ENCODE measurements around the gene IMP4.
"Not testable (repeated sequence)": the region's sequence is repeated elsewhere in the genome, so short reads cannot be mapped to it uniquely, and the experiment has no call there.

IMP4 gene, protein sequence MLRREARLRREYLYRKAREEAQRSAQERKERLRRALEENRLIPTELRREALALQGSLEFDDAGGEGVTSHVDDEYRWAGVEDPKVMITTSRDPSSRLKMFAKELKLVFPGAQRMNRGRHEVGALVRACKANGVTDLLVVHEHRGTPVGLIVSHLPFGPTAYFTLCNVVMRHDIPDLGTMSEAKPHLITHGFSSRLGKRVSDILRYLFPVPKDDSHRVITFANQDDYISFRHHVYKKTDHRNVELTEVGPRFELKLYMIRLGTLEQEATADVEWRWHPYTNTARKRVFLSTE

DNA sequence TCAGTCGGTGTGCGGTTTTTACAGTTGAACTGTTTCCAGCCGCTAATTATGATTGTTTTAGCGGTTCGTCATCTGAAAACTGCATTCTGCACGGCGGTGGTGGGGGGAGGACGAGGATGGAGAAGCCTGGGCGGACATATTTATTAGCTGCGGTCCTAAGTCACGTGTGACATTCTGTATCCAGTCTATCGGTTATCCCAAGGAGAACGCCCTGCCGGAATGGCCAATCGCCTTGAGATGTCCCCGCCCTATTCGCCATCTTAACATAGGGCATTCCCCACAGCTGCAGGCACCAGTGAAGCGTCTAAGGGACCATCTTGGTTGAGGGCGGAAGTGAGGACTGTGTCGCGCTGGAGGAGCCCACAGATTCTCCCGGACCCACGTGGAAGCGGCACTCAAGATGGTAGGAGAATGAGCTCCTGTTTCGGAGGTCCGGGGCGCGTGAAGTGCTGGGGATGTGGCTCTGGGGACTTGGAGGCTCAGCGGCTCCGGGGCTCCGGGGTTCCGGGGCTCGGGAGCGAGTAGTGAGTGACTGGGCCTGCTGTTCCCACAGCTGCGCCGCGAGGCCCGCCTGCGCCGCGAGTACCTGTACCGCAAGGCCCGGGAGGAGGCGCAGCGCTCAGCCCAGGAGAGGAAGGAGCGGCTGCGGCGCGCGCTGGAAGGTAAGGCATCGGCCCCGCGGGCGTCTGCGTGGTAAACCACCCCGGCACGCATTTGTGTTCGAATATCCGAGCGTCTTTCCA lies at the start of gene IMP4:
TSS of gene IMP4 (plus strand) at position 365 of the 743 bp plus-strand sequence. CDS start at position 401, 36 bp downstream.
- peak; percentile 98 for DNase-seq (ENCODE audit: low spot score)

DNA sequence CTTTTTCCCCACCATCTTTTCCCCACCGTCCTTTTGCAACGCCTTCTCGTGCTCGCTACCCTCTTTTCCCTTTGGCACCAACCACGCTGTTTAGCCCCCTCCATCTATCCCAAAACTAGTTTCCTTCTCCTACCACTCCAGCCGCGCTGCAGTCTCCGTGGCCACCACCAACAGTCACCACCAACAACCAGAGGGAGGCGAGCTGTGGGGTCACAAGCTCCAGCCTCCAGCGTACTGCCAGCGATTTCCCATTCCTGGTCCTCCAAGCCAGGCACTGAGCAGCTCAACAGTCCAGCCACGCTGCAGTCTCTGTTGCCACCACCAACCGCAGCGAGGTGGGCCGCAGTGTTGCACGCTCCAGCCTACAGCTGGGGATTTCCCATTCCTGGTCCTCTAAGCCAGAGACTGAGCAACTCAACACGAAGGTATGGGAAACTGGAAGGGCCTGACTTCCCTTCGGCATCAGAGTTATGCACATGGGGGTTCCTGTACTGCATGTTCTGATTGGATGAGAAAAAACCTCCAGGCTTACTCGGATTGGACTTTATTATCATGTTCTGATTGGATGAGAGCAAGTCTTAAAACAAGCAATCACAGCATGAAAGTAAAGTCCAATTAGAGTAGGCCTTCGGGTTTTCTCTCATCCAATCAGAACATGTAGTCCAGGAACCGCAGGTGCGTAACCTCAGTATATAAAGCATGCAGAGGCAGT lies 42.3 kb upstream of the IMP4 start:
- DNase-seq (ENCODE audit: low spot score): no peak

DNA sequence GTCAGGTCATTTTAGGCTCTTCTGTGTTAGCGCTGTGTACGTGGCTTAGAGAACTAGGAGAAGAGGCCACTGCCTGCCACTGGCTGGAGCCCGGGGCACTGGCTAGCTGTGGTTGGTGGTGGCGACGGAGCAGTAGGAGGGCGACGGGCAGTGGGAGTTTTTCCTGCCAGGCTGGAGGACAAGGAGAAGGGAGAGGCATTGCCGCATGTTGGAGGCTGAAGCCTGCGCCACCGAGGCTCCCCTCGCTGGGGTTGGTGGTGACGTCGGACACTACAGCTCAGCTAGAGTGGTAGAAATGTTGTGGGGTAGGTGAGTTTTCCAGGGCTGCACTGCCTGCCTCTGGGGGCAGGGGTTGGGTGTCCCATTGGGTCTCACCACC lies 41.7 kb upstream of the IMP4 start:
- DNase-seq (ENCODE audit: low spot score): no peak

DNA sequence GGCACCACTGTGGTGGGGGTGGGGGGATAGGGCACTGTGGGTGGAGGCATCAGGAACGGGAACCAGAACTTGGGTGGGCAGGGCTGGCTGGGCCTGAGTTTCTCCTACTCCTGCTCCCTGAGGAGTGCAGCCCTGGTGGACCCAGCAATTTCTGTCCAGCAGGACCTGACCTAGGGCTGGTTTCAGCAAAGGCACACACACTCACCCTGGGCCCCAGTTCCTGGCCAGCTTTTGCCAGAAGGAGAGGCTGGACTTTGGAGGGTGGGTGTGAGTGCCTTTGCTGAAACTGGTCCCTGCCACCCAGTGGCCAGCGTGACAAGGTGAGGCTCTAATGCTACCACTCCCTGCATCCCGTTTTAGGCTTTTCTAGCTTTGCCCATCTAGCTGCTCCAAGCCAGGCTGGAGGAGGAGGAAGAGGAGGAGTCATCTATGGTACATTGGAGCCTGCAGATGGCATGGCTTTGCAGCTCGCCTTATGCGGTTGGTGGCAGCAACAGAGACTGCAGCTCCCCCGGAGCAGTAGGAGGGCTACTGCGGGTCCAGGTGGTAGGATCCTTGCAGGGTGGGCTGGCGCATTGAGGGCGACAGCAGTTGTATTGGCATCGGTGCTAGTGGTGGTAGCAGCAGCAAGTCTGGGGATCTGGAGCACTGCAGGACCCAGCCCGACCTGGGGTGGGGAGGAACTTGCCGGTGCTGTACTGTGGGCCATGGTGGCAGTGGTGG lies 40.4 kb upstream of the IMP4 start:
- no peak for DNase-seq (ENCODE audit: low spot score)

DNA sequence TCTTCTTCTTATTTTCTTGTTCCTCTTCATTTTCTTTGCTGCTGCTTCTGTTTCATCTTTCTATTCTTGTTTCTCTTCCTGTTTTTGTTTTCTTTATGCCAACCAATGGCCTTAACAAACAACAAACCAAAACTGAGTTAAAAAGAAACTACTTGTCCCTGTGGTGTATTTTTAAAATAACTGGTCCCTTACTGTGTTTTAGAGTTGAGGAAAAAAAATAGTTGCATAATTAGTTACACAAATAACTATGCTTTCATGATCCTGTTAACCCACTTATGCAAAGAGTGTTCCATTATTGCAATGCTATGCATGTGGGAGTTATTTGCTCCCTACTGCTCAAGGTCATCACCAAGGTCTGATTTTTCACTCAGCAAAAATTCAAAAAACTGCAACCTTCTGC lies 39.5 kb upstream of the IMP4 start:
- no peak for DNase-seq (ENCODE audit: low spot score)

DNA sequence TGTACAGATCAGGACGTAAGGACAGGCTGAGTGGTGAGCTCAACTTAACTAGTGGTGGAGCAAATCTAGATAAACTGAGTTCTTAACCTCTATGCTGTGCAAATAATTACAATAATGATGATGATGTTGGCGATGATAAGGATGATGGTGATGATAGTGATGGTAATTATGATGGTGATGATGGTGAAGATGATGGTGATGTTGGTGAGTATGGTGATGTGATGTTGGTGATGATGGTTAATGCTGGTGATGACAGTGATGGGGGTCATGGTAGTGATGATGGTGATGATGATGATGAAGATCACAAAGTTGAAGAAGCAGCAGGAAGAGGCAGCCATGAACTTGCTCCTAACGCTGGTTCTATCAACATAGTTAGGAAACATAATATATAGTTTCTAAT lies 38.0 kb upstream of the IMP4 start:
- DNase-seq (ENCODE audit: low spot score): no peak

DNA sequence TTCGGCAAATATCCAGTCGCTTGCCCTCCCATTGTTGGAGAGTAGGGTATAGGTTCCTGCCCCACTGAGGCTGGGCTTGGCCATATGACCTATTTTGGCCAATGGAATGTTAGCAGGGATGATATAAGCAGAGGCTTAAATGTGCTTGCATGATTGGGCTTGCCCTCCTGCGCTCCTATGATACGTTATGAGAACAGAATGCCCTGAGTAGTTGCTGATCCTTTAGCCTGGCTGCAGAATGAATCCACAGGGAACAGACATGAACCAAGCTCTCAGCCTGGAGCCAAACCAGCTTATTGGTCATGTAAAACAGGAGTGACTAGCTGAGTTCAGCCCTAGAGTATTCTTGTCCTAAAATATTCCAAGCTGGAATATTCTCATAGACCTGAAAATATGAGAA lies 34.8 kb upstream of the IMP4 start:
- no peak for DNase-seq (ENCODE audit: low spot score)

DNA sequence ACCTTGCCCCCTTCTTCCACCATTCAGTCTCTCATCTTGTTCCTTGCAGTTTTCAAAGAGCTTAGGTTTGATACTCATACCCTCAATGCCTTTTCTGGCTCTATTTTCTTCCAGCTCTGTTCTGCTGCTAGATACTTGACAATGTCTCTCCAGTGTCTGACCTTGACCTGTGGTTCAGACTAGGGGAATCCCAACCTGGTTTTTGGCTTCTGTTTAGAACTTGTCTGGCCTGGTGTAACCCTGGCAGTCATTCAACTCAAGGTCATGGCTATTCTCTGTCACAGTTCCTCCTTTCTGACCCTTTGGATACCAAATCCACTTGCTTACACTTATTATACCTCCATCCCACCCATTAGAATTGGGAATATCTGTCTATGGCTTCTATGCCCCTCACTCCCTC lies 31.8 kb upstream of the IMP4 start:
- no peak for DNase-seq (ENCODE audit: low spot score)

DNA sequence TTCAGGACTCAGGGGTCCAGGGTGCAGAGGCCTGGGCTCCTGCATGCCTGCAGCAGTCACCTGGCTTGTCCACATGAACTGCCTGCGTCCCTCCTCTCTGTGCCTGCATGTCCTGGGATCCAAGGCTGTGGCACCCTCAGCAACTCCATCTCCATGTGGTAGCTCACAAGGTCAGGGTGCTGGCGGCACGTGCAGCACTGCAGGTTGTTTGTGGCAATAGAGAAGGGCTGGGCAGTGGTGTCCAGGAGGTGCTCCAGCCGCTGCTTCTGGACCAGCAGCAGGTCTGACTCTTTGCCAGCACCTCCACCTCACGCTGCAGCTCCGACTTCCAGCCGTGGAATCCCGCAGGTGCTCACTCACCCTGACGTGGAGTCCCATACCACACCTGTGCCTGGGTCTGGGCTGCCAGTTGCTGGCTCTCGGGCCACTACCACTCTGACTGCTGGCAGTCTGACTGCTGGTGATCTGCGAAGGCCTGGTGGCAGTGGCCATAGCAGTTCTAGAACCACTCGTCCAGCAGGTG lies 28.8 kb upstream of the IMP4 start:
- DNase-seq (ENCODE audit: low spot score): no peak

DNA sequence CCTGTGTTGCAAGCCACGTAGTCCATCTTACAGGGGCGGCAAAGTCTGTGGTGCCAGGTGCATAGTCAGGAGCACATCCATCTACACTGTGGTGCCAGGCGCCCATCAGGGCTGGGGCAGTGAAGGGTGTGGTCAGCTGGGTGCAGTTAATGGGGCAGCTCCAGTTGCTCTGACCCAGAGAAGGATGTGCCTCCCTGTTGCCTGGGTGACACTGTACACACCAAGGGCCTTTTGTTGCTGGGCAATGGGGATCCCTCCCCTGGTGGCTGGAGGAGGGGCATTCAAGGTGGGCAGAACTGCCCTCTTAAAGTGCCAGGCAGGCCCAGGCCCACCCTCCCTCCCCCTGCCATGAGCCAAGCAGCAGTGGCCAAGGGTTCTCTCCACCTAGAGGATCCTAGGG lies 28.3 kb upstream of the IMP4 start:
- no peak for DNase-seq (ENCODE audit: low spot score)

DNA sequence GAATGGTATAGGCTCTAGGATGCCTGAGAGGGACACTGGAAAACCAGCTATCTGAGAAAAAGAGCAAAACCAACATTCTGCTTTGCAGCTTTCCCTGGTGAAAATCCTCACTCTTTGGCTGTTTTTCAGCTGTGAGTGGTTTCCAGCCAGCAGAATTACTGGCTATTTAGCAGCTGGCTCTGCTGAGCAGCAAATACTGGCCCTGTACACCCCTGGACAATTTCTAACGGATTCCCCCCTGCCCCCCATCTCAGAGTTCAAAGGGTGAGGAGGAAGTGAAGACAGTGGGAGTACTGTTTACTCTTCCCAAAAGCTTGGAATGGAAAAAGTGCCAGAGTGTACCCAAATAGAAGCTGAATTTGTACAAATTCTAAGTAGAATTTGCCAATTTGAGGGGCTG lies 26.1 kb upstream of the IMP4 start:
- no peak for DNase-seq (ENCODE audit: low spot score)

DNA sequence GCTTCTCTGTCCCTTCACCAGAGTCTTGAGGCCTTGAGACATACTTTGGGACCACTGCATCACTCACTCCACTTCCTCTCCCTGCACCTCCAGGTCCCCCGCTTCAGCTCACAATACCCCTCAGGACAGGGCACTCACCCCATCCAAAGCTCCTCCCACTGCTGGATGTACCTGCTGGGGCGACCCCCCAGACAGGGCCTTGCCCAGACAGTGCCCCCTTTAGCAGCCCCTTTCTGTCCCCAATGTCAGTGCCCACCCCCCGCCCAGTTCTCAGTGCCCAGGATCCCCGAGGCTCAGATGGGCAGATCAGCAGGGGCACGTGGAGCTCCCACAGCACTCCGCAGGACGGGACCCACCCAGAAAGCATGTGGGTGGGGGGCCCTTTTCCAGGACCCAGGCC lies 23.8 kb upstream of the IMP4 start:
- no peak for DNase-seq (ENCODE audit: low spot score)

DNA sequence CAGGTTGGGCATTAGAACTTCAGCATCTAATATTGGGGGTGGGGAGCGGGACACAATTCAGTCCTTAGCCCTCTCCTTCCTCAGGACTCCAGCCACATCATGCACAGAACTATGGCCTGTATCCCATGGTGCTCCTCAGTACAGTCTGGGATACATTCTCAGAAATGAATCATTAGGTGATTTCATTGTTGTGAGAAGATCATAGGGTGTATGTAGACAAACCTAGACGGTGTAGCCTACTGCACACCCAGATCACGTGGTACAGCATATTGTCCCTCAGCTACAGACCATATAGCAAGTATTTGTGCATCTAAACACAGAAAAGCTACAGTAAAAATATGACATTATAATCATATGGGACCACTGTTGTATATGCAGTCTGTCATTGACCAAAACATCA lies 23.2 kb upstream of the IMP4 start:
- no peak for DNase-seq (ENCODE audit: low spot score)

DNA sequence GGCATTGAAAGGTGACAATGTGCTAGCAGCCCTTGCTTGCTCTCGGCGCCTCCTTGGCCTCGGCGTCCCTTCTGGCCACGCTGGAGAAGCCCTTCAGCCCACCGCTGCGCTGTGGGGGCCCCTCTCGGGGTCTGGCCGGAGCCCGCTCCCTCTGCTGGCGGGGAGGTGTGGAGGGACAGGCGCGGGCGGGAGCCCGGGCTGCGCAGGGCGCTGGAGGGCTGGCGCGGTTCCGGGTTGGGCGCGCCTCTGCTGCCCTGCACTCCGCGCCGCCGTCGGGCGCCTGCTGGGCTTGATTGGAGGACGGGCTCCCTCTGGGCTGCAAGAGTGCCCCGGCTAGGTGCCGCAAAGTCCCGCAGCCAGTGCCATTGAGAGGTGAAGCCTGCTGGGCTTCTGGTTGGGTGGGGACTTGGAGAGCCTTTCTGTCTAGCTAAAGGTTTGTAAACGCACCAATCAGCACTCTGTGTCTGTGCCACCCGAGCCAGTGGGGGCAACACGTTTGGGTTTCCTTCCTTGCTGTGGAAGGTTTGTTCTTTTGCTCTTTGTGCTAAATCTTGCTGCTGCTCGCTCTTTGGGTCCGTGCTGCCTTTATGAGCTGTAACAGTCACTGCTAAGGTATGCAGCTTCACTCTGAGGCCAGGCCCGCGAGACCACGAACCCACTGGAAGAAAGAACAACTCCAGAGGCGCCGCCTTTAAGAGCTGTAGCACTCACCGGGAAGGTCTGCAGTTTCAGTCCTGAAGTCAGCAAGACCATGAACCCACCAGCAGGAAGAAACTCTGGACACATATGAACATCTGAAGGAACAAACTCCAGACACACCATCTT lies 14.8 kb upstream of the IMP4 start:
- no peak for DNase-seq (ENCODE audit: low spot score)

DNA sequence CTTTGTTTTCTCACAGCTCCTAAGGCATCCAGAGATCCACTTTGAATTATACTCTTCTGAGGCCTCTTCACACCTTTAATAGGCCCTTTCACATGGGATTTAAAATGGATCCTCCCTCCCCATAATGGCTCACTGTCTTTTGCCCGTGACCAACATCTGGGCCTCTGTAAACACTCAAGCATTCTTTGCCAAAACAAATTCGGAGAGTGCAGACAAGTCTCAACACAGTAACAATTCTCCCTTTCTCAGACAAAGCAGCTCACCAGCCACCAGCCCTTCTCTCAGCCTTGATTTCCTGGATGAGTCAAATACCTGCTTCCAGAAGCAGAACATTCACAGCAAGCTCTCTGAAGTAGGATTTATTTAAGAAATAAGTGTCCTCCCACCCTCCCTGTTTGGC lies 14.0 kb upstream of the IMP4 start:
- DNase-seq (ENCODE audit: low spot score): no peak

DNA sequence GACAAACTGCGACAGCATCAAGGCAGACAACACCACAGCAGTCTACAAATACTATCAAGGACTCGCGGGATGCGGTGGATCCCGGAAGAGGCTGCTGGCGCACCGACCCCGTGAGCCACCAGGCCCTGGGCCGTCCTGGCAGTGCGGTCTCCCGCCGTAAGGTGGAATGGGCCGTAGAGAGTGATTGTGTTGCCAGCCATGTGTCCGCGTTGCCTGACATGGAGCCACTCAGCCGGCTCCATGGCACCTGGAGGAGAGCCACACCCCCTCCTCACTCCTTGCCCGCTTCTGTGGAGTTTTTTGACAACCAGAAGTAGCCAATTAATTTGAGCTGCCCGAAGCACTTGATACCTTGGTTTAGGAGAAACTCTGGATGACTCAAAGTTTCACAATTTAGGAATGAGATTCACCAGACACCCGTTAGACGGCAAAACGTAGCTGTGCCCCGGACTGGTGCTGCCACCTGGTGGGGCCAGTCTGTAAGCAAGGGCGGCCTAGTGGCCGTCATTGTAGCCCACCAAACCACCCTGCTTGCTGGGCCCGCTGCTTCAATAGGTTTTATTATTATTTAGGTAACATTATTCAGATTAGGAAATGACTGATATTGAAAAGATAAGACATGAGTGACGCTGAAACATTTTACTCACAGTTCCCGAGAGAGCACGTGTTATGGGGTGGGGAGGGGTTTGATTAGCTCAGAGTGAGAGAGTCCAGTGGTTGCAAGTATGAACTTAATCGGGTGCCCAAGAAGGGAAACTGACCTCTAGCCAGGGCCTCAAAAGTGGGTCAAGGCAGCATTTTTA lies 10.2 kb upstream of the IMP4 start:
- DNase-seq (ENCODE audit: low spot score): peak; percentile 63

DNA sequence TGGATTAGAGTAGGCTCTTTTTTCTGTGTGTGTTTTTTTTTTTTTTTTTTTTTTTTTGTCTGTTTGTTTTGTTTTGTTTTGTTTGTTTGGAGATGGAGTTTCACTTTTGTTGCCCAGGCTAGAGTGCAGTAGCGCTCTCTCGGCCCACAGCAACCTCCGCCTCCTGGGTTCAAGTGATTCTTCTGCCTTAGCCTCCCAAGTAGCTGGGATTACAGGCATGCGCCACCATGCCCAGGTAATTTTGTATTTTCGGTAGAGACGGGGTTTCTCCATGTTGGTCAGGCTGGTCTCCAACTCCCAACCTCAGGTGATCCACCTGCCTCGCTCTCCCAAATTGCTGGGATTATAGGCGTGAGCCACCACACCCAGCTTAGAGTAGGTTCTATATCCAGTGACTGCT lies 9.4 kb upstream of the IMP4 start:
- DNase-seq (ENCODE audit: low spot score): not testable (repeated sequence)

DNA sequence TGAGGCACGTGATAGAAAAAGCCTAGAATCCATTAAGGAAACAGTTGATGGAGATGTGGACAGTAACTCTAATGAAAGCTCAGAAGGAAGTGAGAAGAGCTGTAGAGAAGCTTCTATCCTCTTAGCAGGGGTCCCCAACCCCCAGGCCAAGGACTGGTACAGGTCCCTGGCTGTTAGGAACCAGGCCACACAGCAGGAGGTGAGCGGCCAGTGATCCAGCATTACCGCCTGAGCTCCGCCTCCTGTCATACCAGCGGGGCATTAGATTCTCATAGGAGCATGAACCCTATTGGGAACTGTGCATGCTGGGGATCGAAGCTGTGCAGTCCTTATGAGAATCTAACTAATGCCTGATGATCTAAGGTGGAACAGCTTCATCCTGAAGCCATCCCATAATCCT lies 8.7 kb upstream of the IMP4 start:
- no peak for DNase-seq (ENCODE audit: low spot score)

DNA sequence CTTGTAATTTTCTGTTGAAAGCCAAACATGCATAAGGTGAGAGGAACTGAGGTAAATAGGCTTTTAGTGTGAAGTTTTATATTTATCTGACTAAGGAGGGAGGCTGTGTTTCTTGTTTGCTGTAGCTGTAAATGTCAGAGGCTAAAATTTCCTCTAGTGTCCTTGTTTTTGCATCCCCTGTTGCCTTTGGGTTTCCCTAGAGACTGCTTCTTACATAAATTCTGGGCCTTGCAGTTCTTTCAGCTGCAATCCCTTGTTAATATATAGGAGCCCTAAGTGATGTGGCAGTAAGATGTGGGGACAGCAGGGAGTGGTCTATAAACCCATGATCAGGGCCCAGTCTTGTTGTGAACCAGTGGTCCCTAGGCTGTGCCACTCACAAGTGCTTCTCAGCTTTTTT lies 7.5 kb upstream of the IMP4 start:
- DNase-seq (ENCODE audit: low spot score): no peak

DNA sequence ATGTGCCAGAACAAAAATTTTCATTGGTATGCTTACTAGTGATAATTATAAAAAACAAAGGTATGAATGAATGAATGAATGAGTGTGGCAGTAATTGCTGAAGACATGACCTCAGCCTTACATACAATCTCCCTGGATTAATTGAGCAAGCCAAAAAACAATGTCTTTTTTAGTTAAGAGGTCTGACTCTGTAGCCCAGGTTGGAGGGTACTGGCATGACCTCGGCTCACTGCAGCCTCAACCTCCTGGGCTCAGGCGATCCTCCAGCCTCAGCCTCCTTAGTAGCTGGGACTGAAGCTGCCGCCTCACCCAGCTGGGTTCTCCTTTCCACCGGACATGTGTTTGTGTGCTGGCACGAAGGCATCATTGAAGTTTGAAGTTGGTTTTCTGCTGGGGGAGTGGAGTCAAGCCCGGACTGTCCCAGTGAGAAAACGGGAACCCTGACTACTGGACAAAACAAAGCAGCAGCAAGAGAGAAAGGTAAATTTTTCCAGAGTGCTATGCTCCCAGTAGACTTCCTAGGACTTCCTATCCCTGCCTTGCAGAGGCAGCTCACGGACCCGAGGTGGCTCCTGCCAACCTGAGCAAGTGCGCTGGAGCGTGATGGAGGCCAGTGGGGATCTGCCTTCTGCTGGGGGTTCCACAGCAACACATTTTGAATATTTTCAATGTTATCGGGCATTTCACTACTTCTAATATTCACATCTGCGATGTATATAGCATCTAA lies 6.4 kb upstream of the IMP4 start:
- DNase-seq (ENCODE audit: low spot score): no peak

Measured in CD4-positive, alpha-beta T cell treated with Interleukin-15 for 4 hours (primary cell).